Measurements from ENCODE around the gene APPL2.

DNA sequence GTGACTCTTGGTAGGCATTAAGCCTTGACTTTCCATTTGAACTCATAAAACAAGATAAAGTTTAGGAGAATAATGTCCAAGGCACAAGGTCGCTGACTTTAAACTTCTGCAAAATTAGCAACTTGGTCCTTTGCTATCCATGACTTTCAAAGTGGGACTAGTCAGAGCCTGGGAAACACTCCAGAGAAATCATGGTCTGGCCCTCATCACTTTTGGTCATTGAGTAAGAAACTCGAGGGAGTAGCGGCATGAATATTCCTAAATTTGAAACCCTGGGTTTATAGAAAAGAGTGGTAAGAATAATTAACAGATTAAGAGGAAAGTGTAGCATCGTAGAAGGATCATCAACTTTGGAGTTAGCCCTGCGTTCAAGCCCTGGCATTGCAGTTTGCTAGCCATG lies 16.9 kb upstream of the APPL2 start:
- no peak for TF ChIP-seq EZH2 (IDR thresholded peaks at IDR 0.05; ENCODE audit: insufficient read depth, poor library complexity, severe bottlenecking)
- no peak for TF ChIP-seq EZH2phosphoT487 (IDR thresholded peaks at IDR 0.05; ENCODE audit: insufficient read depth, low read depth)
